ENCODE measurements around the gene FBXO34. TPM values are rescaled to one million over a fixed set of nuclear protein-coding genes. Genes with fewer than 3 reads are reported as not detected.

FBXO34 gene
- total and polyA plus RNA-seq, 2 of the 13 experiments (the other 11 are each of a cell fraction or from before 2014, with no cell fraction given), result 8.8 to 13.5 TPM

DNA sequence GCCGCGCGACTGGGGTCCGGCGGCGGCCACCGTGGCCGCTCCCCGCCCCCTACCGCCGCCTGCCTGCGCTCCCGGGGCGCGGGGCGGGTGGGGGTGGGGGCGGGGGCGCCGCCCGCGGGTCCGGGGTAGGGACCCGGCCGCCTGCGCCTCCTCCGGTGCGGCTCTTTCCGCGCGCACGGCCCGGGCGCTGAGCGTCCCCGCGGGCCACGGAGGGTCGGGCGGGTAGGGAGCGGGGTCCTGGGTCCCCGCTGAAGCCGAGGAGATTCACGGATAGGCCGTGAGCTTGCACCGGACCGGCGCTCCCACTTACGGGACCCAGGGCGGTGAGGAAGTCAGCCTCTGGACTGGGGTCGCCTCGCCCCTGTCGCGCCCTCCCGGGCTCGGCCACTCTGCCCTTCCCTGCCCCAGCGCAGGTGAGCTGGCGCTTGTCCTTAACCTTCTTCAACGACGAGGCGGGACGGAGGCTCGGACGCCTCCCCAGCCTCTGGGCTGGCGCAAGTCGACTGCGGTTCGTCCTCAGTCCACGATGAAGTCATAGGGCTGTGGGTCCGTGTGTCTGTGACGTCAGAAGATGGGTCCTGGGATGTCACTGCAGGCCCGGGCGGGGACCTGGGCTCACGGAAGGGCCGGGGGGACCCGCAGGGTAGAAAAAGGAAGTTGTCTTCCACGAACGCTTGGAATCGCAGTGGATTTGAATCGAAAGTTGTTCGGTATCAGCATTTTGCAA is 514 bp downstream of the FBXO34 start (continued):
- TF ChIP-seq PRDM4 (CRISPR knock-in tag; IDR thresholded peaks at IDR 0.05; ENCODE audit: borderline replicate concordance) (no peak), ZNF225 (CRISPR knock-in tag; IDR thresholded peaks at IDR 0.05) (no peak), ZFP41 (CRISPR knock-in tag; IDR thresholded peaks at IDR 0.05; ENCODE audit: borderline replicate concordance) (no peak), IRF2 (CRISPR knock-in tag; IDR thresholded peaks at IDR 0.05) (no peak), NFKB2 (CRISPR knock-in tag; IDR thresholded peaks at IDR 0.05; ENCODE audit: borderline replicate concordance) (0 out of 2 replicates have a peak, but pooled peaks have one; percentile 28), NFYB (CRISPR knock-in tag; IDR thresholded peaks at IDR 0.05) (no peak), ZNF101 (CRISPR knock-in tag; IDR thresholded peaks at IDR 0.05; ENCODE audit: borderline replicate concordance, low read depth) (no peak), MIXL1 (CRISPR knock-in tag; IDR thresholded peaks at IDR 0.05) (no peak), PHF8 (CRISPR knock-in tag; IDR thresholded peaks at IDR 0.05) (peak; percentile 73; the same call in 1 of the 2 replicates), NR2F1 (CRISPR knock-in tag; IDR thresholded peaks at IDR 0.05) (no peak), SIX1 (CRISPR knock-in tag; IDR thresholded peaks at IDR 0.05; ENCODE audit: borderline replicate concordance) (no peak), GFI1 (CRISPR knock-in tag; IDR thresholded peaks at IDR 0.05; ENCODE audit: borderline replicate concordance) (no peak), HES4 (CRISPR knock-in tag; IDR thresholded peaks at IDR 0.05; ENCODE audit: borderline replicate concordance) (no peak), AKAP8 (CRISPR knock-in tag; IDR thresholded peaks at IDR 0.05) (no peak), AHDC1 (CRISPR knock-in tag; IDR thresholded peaks at IDR 0.05; ENCODE audit: borderline replicate concordance) (no peak), ETV6 (CRISPR knock-in tag; conservative IDR thresholded peaks at IDR 0.05) (no peak), GTF3A (CRISPR knock-in tag; conservative IDR thresholded peaks at IDR 0.05) (no peak), ZNF615 (CRISPR knock-in tag; IDR thresholded peaks at IDR 0.05; ENCODE audit: borderline replicate concordance) (no peak), PAF1 (CRISPR knock-in tag; IDR thresholded peaks at IDR 0.05) (no peak), FOXO4 (CRISPR knock-in tag; conservative IDR thresholded peaks at IDR 0.05) (no peak), ZNF790 (CRISPR knock-in tag; IDR thresholded peaks at IDR 0.05; ENCODE audit: borderline replicate concordance) (no peak)

All from HepG2 (cell line).